HG03575 (cell line): Measurements from ENCODE around the gene CELF3.

ENCODE experiments used
- ATAC-seq: cut with Tn5 transposase; IDR thresholded peaks from one replicate; pipeline ENCODE4 v1.9.1; 2021; ENCODE audit not compliant: unreplicated experiment, insufficient number of reproducible peaks, low FRiP score; ENCODE audit errors: extremely low read depth

Gene CELF3

GRCh38 chr1:151721788-151722510 is 5.3 kb upstream of the CELF3 start:
- ATAC-seq = no peak

GRCh38 chr1:151720974-151721787 is 4.6 kb upstream of the CELF3 start, which contains the start of gene RIIAD1:
Gene RIIAD1, plus strand, starts transcription at chr1:151721522. Its CDS starts 15 bp downstream, at chr1:151721537.
- ATAC-seq = no peak

GRCh38 chr1:151720554-151720953 is 4.0 kb upstream of the CELF3 start:
- ATAC-seq = no peak

DNA sequence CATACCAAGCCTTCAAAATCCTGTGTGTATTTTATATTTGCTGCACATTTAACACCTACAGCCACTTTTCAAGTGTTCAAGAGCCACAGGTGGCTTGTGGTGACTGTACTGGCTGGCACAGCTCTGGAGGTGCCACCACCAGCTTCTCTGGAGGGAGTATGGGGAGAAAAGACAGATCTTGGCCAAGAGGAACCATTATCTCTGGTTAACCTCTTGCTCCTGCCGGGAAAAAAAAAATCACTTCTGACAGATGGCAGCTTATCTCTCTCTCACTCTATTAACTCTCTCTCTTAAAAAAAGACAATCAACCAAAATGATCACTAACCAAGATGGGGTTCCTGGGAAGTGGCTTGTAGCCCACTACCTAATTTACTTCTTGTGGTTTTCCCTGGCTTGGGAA is 3.5 kb upstream of the CELF3 start:
- ATAC-seq = no peak

GRCh38 chr1:151718666-151719065 is 2.1 kb upstream of the CELF3 start:
- ATAC-seq = no peak

DNA sequence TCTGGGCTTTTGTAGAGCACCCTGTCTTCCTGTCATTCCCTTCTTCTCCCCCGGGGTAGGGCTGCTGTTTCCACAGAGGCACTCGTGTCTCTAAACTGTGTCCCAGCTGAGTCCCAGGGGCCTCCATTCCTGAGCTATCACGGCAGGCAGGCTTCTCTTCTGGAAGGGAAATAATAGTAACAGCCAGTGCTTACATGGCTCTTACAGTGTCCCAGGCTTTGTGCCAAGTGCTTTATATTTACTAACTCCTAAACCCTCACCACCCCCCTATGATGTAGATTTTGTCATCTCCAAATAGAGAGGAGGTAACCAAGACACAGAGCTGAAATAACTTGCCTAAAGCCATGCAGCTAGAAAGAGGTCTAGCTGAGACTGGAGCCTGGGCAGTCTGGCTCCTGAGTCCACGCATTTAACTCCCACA is 1.4 kb upstream of the CELF3 start:
- ATAC-seq = no peak

GRCh38 chr1:151716405-151716762 is 219 bp downstream of the CELF3 start:
- ATAC-seq = no peak

GRCh38 chr1:151715726-151716404 is 738 bp downstream of the CELF3 start:
- ATAC-seq = no peak

DNA sequence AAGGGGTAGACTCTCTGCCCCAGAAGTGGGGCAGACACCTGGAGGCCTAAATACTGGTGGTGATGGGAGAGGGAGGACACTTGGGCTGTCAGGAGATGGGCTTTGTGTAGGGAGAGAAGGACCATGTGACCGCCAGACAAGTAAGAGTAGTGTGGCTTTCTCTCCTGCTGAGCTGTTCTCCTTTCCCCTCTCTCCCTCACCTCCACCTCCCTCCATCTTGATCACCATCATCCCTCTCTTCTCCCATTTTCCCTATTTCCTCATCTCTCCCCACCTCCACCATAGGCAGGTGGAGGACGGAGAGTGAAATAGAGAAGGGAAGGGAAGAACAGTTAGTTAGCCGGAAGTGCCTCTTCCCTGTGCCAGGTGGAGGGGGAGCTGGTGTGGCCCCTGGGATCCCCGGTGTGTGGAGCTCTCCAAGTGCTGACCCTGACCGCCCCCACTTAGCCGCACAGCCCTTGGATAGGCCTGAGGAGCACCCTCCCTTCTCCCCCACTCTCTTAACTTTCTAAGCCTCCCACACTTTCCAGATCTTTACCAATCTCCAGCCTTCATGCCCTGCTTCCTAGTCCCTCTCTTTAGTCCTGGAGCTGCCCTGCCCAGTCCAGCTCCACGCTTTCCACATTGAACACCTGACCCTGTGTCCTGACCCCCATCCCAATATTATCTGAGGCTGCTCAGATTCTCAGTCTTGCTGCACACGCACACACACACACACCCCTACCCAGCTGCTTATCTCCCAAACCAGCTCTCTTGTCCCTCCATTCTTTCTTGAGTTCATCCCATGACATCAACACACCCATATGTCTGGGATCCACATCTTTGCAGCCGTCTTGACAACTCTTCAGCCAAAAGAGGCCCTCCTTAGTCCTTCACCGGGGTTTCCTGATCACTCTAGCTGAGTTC is 1.5 kb downstream of the CELF3 start:
- no peak for ATAC-seq

DNA sequence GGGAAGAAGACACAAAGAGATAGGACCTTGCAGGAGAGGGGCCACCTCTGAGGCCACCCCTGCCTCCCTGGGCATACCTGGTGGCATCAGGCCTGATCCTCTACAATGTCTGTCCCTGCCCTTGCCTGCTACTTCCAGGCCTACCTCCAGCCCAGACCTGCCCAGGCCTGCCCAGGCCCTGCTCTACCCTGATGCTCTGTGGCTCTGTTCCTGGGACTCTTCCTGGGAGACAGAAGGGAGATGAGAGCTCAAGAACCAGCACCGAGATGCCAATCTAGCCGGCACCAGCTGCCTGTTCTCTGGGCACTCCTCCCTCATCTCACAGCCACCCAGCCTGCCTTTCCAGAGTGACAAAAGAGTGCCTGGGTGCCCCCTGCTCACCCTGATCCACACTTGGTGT is 2.7 kb downstream of the CELF3 start:
- ATAC-seq = no peak

DNA sequence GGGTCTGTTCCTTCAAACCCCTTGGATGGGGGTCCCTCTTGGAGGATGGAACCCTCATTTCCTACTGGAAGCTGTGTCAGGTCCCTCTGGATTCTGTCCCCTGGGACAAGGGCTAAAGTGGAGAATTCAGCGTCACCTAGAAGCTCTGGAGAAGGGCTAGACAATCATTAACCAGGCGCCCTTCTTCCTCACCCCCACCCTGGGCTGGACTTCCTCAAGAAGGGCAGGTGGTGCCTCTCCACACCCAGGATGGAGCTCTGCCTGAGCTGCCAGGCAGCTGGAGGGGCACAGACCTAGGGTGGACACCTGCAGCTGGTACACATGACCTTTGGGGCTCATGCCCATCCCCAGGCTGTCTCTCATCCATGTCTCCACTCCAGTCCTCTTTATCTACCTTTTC is 3.6 kb downstream of the CELF3 start:
- ATAC-seq = no peak

DNA sequence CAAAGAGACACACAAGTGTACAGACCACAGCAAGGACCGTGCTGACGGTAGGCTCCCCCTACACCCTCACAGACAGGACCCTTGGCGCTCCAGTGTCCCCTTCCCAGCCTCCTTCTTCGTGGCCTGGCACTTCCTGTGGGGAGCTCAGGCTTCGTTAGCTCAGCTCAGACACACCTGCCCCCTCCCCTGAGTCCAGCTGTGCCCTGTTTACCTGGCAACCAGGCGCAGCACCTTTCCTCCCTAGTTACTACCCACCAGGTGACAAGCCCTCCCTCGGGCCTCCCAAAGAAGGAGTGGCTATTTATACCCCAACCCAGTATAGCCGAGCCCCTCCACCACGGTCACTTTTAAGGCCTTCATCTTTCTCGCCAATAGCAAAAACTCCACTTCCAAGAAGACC is 4.7 kb downstream of the CELF3 start:
- ATAC-seq = no peak

DNA sequence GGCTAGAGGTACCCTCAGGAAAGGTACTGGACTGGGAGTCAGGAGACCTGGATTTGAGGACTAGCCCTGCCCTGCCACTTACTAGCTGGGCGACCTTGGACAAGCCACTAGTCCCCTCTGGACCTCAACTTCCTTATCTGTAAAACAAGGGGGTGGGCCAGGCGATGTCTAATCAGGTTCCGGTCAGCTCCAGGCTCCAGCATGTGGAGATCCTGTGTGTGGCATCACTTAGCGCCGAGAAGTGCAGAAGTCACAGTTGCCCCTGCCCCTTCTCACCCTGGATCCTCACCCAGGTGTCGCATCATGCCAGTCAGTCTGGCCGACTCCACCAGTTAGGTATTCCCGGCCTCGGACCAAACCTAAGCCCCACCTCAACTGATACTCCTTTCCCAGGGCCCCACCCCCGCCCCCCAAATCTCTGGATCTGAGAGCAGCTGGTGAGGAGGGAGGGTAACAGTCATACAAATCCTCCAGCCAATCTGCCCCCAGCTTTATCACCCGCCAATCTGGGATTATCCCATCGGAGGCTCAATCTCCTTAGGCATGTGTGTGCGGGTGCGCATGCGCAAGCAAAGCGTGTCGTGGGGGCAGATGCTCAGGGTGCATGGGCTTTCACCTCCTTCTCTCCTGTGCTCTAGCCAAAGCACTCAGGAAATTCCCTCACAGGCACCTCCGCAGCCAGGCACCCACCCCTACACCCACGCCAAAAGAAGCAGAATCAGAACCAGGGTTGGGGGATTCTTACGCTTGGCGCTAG is 5.4 kb downstream of the CELF3 start:
- no peak for ATAC-seq

DNA sequence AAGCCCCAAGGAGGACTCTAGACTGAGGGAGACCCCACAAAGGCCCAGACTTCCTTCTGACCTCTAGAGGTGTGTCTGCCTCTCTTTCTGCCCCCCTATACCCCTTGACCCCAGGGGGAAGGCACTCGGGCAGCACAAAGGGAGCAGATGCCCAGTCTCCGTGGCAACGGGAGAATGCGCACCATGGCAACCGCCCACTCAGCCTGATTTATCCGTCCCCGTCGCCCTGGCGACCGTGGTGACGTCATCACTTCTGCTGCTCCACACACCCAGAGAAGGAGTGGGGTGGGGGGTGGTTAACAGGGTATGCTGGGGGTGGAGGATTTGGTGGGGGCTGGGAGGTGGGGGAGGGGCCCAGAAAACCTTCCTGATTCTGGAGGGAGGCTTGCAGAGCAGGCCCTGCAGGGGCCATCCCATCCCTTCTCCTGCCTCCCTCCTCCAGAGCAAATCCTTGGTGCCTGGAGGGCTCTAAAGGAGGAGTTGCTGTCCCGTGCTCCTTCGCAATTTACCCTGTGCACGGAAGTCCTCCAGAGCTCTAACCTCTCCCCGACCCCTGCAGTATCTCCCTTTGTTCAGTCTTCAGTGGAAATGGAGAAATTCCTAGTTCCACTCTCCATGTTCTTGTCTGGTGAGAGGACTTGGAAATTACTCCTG is 6.3 kb downstream of the CELF3 start:
- ATAC-seq = no peak

DNA sequence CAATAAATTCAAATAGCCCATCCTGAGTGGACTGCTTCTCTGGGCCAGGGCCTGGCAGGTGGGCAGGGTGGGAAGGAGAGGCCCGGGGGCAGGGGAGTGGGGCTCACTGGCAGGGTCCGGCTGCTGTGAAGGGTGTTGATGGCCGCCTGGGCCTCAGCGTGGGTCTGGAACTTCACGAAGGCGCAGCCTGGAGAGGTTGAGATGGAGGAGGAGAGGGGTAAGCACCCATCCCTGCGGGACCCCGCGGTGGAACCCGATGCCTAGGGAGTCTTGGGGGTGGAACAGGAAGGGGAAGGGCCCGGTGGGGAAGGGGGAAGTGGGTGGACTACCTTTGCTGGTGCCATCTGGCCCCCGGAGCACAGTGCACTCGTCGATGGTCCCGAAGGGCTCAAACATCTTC is 7.7 kb downstream of the CELF3 start:
- no peak for ATAC-seq

DNA sequence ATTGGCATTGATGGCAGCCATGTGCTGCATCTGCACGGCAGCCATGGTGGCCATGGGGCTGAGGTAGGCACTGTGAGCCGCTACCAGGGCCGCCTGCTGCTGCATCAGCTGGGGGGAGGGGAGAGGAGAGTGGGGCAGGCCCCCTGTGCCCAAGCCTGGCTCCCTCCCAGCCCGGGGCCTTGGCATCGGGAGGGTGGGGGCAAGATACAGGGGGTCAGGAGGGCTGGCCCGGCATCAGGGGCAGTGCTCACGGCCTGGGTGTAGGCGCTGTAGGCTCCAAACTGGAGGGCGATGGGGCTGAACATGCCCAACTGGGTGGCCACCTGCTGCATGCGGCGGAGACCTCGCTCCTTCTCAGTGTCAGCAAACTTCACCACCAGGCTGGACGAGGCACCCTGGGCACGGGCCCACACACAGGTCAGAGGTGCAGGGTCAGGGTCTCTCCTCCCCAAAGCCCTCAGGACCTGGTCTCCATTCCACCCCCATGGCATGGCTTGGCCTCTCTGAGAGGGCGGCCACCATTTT is 9.0 kb downstream of the CELF3 start:
- ATAC-seq = no peak

DNA sequence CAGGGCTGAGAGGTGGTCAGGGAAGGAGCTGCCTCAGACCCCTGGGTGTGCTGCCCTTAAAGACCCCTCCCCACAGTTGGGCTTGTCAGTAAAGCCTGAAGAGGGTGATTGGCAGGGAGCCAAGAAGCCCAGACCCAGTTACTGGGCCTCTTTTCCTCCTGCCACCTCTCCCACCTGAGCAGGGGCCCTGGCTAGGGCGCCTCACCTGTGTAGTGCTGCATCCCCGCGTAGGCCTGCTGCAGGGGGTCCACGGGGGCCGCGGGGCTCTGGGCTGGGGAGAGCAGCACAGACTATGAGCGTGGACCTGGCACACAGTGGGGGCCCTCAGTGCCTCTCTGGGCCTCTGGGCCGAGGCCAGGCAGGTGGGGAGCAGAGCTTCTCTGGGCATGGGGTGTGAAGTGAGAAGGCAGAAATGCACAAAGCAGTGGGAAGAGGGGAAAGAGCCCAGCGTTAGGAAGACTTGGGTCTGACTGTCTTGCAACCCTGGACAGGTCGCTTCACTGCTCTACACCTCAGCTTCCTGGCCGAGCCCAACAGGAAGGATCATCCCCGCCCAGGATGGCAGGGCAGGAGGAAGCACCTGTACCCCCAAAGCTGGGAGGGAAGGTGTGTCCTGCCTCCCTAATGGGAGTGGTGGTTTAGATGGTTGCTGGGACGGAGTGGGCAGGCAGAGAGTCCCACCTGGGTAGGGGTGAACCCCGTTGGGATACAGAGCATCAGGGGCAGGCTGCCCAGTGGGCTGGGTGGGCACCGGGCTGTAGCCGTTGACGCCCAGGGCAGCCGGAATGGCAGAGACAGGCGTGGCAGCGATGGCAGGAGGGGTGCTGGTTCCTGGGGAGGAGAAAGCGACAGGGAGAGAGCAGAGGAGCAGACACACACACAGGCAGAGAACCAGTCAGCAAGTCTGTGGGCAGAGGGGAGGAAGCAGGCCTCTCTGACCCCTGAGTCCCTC is 9.9 kb downstream of the CELF3 start:
- no peak for ATAC-seq
